ENCODE data around the gene NHEJ1.

GRCh38 chr2:219209236-219210195 lies 48.9 kb upstream of the NHEJ1 start:
- TF ChIP-seq CTCF (IDR thresholded peaks at IDR 0.05; ENCODE audit: low read depth, low read length, poor library complexity, severe bottlenecking) (no peak), EZH2phosphoT487 (IDR thresholded peaks at IDR 0.05; ENCODE audit: borderline replicate concordance, low read length) (no peak)

All from DOHH2 (cell line).